HepG2 (cell line): ENCODE measurements around the gene CRAMP1. TPM values are rescaled to one million over a fixed set of nuclear protein-coding genes. Genes with fewer than 3 reads are reported as not detected.
A peak's percentile ranks its signal among the peaks of the same experiment; 100 is the strongest.

ENCODE experiments used
- BRD4 ChIP-seq: sonication (generic); formaldehyde crosslinking; IDR thresholded peaks from 2 replicates; pipeline ENCODE4 v1.4.0; 2020; ENCODE audit warnings: missing genetic modification reagents
- KDM5A ChIP-seq: fragments of 200-600 bp; sonication (generic); IDR thresholded peaks from 2 replicates; pipeline ENCODE4 v1.7.0; 2018; ENCODE audit warnings: antibody characterized with exemption, mild to moderate bottlenecking, low read length, borderline replicate concordance
- KLF12 ChIP-seq: sonication (generic); formaldehyde crosslinking; IDR thresholded peaks from 2 replicates; pipeline ENCODE4 v1.4.0; 2020; ENCODE audit warnings: missing genetic modification reagents, borderline replicate concordance
- MNT ChIP-seq: fragments of 450-650 bp; IDR thresholded peaks from 2 replicates; pipeline ENCODE4 v1.6.1; 2016
- PBX2 ChIP-seq: IDR thresholded peaks from 2 replicates; pipeline ENCODE4 v1.6.1; 2016; ENCODE audit warnings: control low read depth
- PHF20 ChIP-seq: sonication (generic); formaldehyde crosslinking; IDR thresholded peaks from 2 replicates; pipeline ENCODE4 v1.5.0; 2020; ENCODE audit warnings: mild to moderate bottlenecking, missing genetic modification reagents
- ZBTB26 ChIP-seq: IDR thresholded peaks from 2 replicates; pipeline ENCODE4 v1.6.1; 2016; ENCODE audit warnings: missing compliant biosample characterization, missing genetic modification reagents, borderline replicate concordance
- ZFP91 ChIP-seq: sonication (generic); formaldehyde crosslinking; IDR thresholded peaks from 2 replicates; pipeline ENCODE4 v1.9.0; 2022; ENCODE audit warnings: missing genetic modification reagents, mild to moderate bottlenecking, borderline replicate concordance
- ZFYVE20 ChIP-seq: sonication (generic); formaldehyde crosslinking; IDR thresholded peaks from 2 replicates; pipeline ENCODE4 v1.8.0; 2023; ENCODE audit warnings: low read depth, mild to moderate bottlenecking, moderate library complexity, missing genetic modification reagents, borderline replicate concordance
- ZHX1 ChIP-seq: sonication (generic); formaldehyde crosslinking; IDR thresholded peaks from 2 replicates; pipeline ENCODE4 v1.8.1; 2022; ENCODE audit warnings: low read depth, mild to moderate bottlenecking, missing genetic modification reagents
- ZNF230 ChIP-seq: sonication (generic); formaldehyde crosslinking; IDR thresholded peaks from 2 replicates; pipeline ENCODE4 v1.4.0; 2020; ENCODE audit warnings: mild to moderate bottlenecking, missing genetic modification reagents
- ZNF354B ChIP-seq: sonication (generic); formaldehyde crosslinking; IDR thresholded peaks from 2 replicates; pipeline ENCODE4 v1.8.0; 2022; ENCODE audit warnings: mild to moderate bottlenecking, missing genetic modification reagents
- ZNF747 ChIP-seq: sonication (generic); formaldehyde crosslinking; IDR thresholded peaks from 2 replicates; pipeline ENCODE4 v1.8.1; 2023; ENCODE audit warnings: missing genetic modification reagents, mild to moderate bottlenecking, borderline replicate concordance
- ZNF800 ChIP-seq: sonication (generic); formaldehyde crosslinking; IDR thresholded peaks from 2 replicates; pipeline ENCODE4 v1.4.0; 2020; ENCODE audit warnings: missing genetic modification reagents
- ZZZ3 ChIP-seq: sonication (generic); formaldehyde crosslinking; IDR thresholded peaks from 2 replicates; pipeline ENCODE4 v1.4.0; 2020; ENCODE audit warnings: missing genetic modification reagents, mild to moderate bottlenecking, borderline replicate concordance
- polyA plus RNA-seq, 8 experiments: library from polyadenylated mRNA; depleted of rRNA in 3 of 8; stranded (reverse) in 7 of 8; unstranded in 1 of 8; fragments of >200 nt; fragmentation: Illumina TruSeq in 4 of 8; extraction: Trizol in 4 of 8; gene quantifications; 2 replicates each; pipeline versions ENCODE4 v1.2.1 to v1.2.3, GENCODE V29; 2011 to 2016; ENCODE audit warnings: low read depth in 4 of 8, missing spikeins in 1 of 8, mixed read lengths in 1 of 8; ENCODE audit not compliant: insufficient read depth in 1 of 8
- total RNA-seq, 5 experiments: library from RNA; depleted of rRNA; stranded (reverse); fragments of >200 nt; fragmentation: Illumina TruSeq; extraction: Trizol; gene quantifications; 2 replicates each; pipeline ENCODE4 v1.2.3, GENCODE V29; 2016; ENCODE audit warnings: low read depth in 1 of 5

CRAMP1 gene
- total and polyA plus RNA-seq, 2 of the 13 experiments (the other 11 are each of a cell fraction or from before 2014, with no cell fraction given): 6.8 to 9.7 TPM

GRCh38 chr16:1677942-1678499 lies 65.9 kb downstream of the CRAMP1 start, which contains the start of gene JPT2 (continued):
- peak; percentile 23; the same call in 1 of the 2 replicates for TF ChIP-seq PHF20
- no peak for TF ChIP-seq ZFYVE20
- TF ChIP-seq ZNF354B: no peak
- no peak for TF ChIP-seq ZNF747
- TF ChIP-seq ZNF230 (CRISPR knock-in tag): 0 out of 2 replicates have a peak, but pooled peaks have one; percentile 4
- TF ChIP-seq ZHX1 (CRISPR knock-in tag): 0 out of 2 replicates have a peak, but pooled peaks have one; percentile 56
- TF ChIP-seq KLF12: peak; percentile 65; the same call in 1 of the 2 replicates
- 0 out of 2 replicates have a peak, but pooled peaks have one; percentile 12 for TF ChIP-seq ZFP91
- peak; percentile 12; the same call in 1 of the 2 replicates for TF ChIP-seq MNT
- TF ChIP-seq KDM5A: no peak
- TF ChIP-seq ZZZ3 (CRISPR knock-in tag): no peak
- no peak for TF ChIP-seq BRD4 (CRISPR knock-in tag)
- no peak for TF ChIP-seq ZNF800
- peak; percentile 40; the same call in 1 of the 2 replicates for TF ChIP-seq ZBTB26
- peak; percentile 92 for TF ChIP-seq PBX2 (CRISPR knock-in tag)
